NCI-H1694 (cell line): ENCODE measurements around the gene IDUA.
"Not testable (repeated sequence)": the region's sequence is repeated elsewhere in the genome, so short reads cannot be mapped to it uniquely, and the experiment has no call there.

Experiments used
- DNase-seq: peaks from one replicate; lab custom pipeline; 2025; lab: John Stamatoyannopoulos, UW

Gene IDUA

GRCh38 chr4:986879-987623 lies at the start of gene IDUA:
TSS of gene IDUA (plus strand) at chr4:987044. CDS start at chr4:987085, 41 bp downstream.
- peak; percentile 40 for DNase-seq

- not testable (repeated sequence) for DNase-seq
Measured at GRCh38 chr4:939508-939907, 47.3 kb upstream of the IDUA start.

GRCh38 chr4:945274-946102 lies 41.4 kb upstream of the IDUA start:
- no peak for DNase-seq

GRCh38 chr4:946103-946450 lies 40.8 kb upstream of the IDUA start:
- DNase-seq = no peak

GRCh38 chr4:946517-947471 lies 40.0 kb upstream of the IDUA start:
- no peak for DNase-seq

GRCh38 chr4:947491-947971 lies 39.3 kb upstream of the IDUA start:
- DNase-seq = no peak

- DNase-seq = no peak
Measured at GRCh38 chr4:948101-948935, 38.5 kb upstream of the IDUA start.

GRCh38 chr4:948936-949300 lies 37.9 kb upstream of the IDUA start:
- no peak for DNase-seq

- DNase-seq = no peak
Measured at GRCh38 chr4:949656-950055, 37.2 kb upstream of the IDUA start.

GRCh38 chr4:950136-951020 lies 36.5 kb upstream of the IDUA start:
- no peak for DNase-seq

GRCh38 chr4:951186-951585 lies 35.7 kb upstream of the IDUA start:
- DNase-seq = no peak

- no peak for DNase-seq
Measured at GRCh38 chr4:951594-952468, 35.0 kb upstream of the IDUA start.

GRCh38 chr4:952881-953573 lies 33.8 kb upstream of the IDUA start:
- DNase-seq = no peak

- no peak for DNase-seq
Measured at GRCh38 chr4:953574-953915, 33.3 kb upstream of the IDUA start.

GRCh38 chr4:954211-955020 lies 32.4 kb upstream of the IDUA start:
- DNase-seq = no peak

- no peak for DNase-seq
Measured at GRCh38 chr4:955161-955921, 31.5 kb upstream of the IDUA start.

GRCh38 chr4:955931-956381 lies 30.9 kb upstream of the IDUA start:
- DNase-seq = no peak
